ENCODE data around the gene SLC34A2.

DNA sequence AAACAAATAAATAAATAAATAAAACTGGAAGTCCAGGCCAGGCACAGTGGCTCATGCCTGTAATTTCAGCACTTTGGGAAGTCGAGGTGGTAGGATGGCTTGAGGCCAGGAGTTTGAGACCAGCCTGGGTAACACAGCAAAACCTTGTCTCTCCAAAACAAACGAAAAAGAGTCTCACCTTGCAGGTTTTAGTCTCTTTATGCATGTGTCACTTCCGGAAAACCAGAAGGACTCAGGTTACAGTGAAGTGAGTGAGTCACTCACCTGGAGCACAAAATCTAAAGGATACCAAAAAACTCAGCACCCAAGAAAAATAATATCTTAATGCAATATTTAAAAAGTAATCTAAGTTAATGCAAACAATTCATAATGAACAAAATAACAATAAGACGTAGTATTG is 20.1 kb upstream of the SLC34A2 start:
- TF ChIP-seq, protein P1, sequence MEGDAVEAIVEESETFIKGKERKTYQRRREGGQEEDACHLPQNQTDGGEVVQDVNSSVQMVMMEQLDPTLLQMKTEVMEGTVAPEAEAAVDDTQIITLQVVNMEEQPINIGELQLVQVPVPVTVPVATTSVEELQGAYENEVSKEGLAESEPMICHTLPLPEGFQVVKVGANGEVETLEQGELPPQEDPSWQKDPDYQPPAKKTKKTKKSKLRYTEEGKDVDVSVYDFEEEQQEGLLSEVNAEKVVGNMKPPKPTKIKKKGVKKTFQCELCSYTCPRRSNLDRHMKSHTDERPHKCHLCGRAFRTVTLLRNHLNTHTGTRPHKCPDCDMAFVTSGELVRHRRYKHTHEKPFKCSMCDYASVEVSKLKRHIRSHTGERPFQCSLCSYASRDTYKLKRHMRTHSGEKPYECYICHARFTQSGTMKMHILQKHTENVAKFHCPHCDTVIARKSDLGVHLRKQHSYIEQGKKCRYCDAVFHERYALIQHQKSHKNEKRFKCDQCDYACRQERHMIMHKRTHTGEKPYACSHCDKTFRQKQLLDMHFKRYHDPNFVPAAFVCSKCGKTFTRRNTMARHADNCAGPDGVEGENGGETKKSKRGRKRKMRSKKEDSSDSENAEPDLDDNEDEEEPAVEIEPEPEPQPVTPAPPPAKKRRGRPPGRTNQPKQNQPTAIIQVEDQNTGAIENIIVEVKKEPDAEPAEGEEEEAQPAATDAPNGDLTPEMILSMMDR (IDR thresholded peaks at IDR 0.05), result no peak
- no peak for TF ChIP-seq ZFX (IDR thresholded peaks at IDR 0.05; ENCODE audit: borderline replicate concordance)
